Ascending aorta (tissue), 2 donors: ENCODE results near the gene MBD6. TPM values are rescaled to one million over a fixed set of nuclear protein-coding genes. Genes with fewer than 3 reads are reported as not detected.
"Not testable (repeated sequence)": the region's sequence is repeated elsewhere in the genome, so short reads cannot be mapped to it uniquely, and the experiment has no call there.

Experiments used
- DNase-seq, 2 donors: peaks; one replicate each; pipeline ENCODE4 v3.0.0-alpha.2; 2019; ENCODE audit warnings: low spot score in 2 of 2
- H3K27ac ChIP-seq, 2 donors: fragments of 200-600 bp; sonication (generic); one replicate each; pipeline ENCODE4 v1.5.1; 2016 to 2017; ENCODE audit warnings: mild to moderate bottlenecking in 1 of 2
- H3K27me3 ChIP-seq: fragments of 200-600 bp; sonication (generic); one replicate; pipeline ENCODE4 v1.5.1; 2017
- H3K36me3 ChIP-seq, 2 donors: fragments of 200-600 bp; sonication (generic); one replicate each; pipeline ENCODE4 v1.5.1; 2016
- H3K4me1 ChIP-seq, 2 donors: fragments of 200-600 bp; sonication (generic); one replicate each; pipeline ENCODE4 v1.5.1; 2016 to 2017; ENCODE audit warnings: mild to moderate bottlenecking in 1 of 2
- H3K4me3 ChIP-seq, 2 donors: fragments of 200-600 bp; sonication (generic); one replicate each; pipeline ENCODE4 v1.5.1; 2016 to 2017; ENCODE audit warnings: mild to moderate bottlenecking in 1 of 2
- H3K9me3 ChIP-seq, 2 donors: fragments of 200-600 bp; sonication (generic); one replicate each; pipeline ENCODE4 v1.5.1; 2016
- CTCF ChIP-seq, 3 experiments: fragments of 200-600 bp in 2 of 3; fragments of 450-650 bp in 1 of 3; sonication (generic) in 2 of 3; IDR thresholded peaks; one replicate each; pipeline ENCODE4 v1.5.1; 2016 to 2019; ENCODE audit warnings: antibody characterized with exemption in 3 of 3, mild to moderate bottlenecking in 1 of 3, moderate library complexity in 1 of 3
- intact Hi-C: fragments of 100-400 bp; cut with DNase I; formaldehyde crosslinking; loops from one replicate; pipeline ENCODE4 v1.15.1; 2023
- total RNA-seq: library from RNA; depleted of rRNA; stranded (reverse); fragments of >200 nt; gene quantifications from one replicate; pipeline ENCODE4 v1.1.0, GENCODE V29; 2016

MBD6 gene
- total RNA-seq, 1 donor from 2014 or later = 48.5 TPM

GRCh38 chr12:57515934-57516541 is 6.6 kb upstream of the MBD6 start:
- intact Hi-C loops = no loop called here
- no peak overlapping the region for H3K4me3 ChIP-seq
- no peak for TF ChIP-seq CTCF (IDR thresholded peaks at IDR 0.05)
- no peaks in the 10 kb centered on the region for H3K27me3 ChIP-seq
- no peaks in the 10 kb centered on the region for H3K9me3 ChIP-seq
- no peak for DNase-seq
- peaks cover 14 to 27% of the 10 kb centered on the region in 2 donors for H3K4me1 ChIP-seq
- peaks cover 57 to 62% of the 10 kb centered on the region in 2 donors for H3K36me3 ChIP-seq
- H3K27ac ChIP-seq = no peak overlapping the region

- intact Hi-C loops = no loop called here
- Histone ChIP-seq H3K9me3 (no peaks in the 10 kb centered on the region), H3K36me3 (peaks cover 51 to 58% of the 10 kb centered on the region in 2 donors), H3K4me1 (peaks cover 19 to 33% of the 10 kb centered on the region in 2 donors), H3K4me3 (no peak overlapping the region), H3K27ac (peak overlapping the region; percentile 94 to 98), H3K27me3 (no peaks in the 10 kb centered on the region)
- no peak for DNase-seq
- TF ChIP-seq CTCF (IDR thresholded peaks at IDR 0.05) = no peak
Observed at GRCh38 chr12:57516617-57517153, 5.9 kb upstream of the MBD6 start.

GRCh38 chr12:57517187-57517586 is 5.4 kb upstream of the MBD6 start:
- DNase-seq = no peak
- peaks cover 46 to 53% of the 10 kb centered on the region in 2 donors for H3K36me3 ChIP-seq
- no peak for TF ChIP-seq CTCF (IDR thresholded peaks at IDR 0.05)
- H3K9me3 ChIP-seq = no peaks in the 10 kb centered on the region
- H3K4me1 ChIP-seq = peaks cover 20 to 37% of the 10 kb centered on the region in 2 donors
- H3K27ac ChIP-seq = peak overlapping the region; percentile 94 to 98
- no peaks in the 10 kb centered on the region for H3K27me3 ChIP-seq
- H3K4me3 ChIP-seq = no peak overlapping the region
- intact Hi-C loops = no loop called here

GRCh38 chr12:57517718-57518117 is 4.9 kb upstream of the MBD6 start:
- peaks cover 40 to 48% of the 10 kb centered on the region in 2 donors for H3K36me3 ChIP-seq
- H3K9me3 ChIP-seq, H3K27me3 ChIP-seq, DNase-seq, intact Hi-C loops: not testable (repeated sequence)
- peak overlapping the region; percentile 73 to 91 for H3K4me3 ChIP-seq
- peaks cover 20 to 37% of the 10 kb centered on the region in 2 donors for H3K4me1 ChIP-seq
- peak overlapping the region; percentile 94 to 98 for H3K27ac ChIP-seq

GRCh38 chr12:57518176-57518919 is 4.3 kb upstream of the MBD6 start:
- Histone ChIP-seq H3K4me1 (peaks cover 20 to 37% of the 10 kb centered on the region in 2 donors), H3K27ac (peak overlapping the region; percentile 94 to 98), H3K27me3 (no peaks in the 10 kb centered on the region), H3K36me3 (peaks cover 37 to 42% of the 10 kb centered on the region in 2 donors), H3K4me3 (peak overlapping the region; percentile 73 to 91), H3K9me3 (no peaks in the 10 kb centered on the region)
- DNase-seq = no peak
- intact Hi-C loops = no loop called here
- TF ChIP-seq CTCF (IDR thresholded peaks at IDR 0.05) = no peak
